ENCODE data around the gene ABHD10.
A peak's percentile ranks its signal among the peaks of the same experiment; 100 is the strongest.
"Not testable (repeated sequence)": the region's sequence is repeated elsewhere in the genome, so short reads cannot be mapped to it uniquely, and the experiment has no call there.

The ABHD10 gene

DNA sequence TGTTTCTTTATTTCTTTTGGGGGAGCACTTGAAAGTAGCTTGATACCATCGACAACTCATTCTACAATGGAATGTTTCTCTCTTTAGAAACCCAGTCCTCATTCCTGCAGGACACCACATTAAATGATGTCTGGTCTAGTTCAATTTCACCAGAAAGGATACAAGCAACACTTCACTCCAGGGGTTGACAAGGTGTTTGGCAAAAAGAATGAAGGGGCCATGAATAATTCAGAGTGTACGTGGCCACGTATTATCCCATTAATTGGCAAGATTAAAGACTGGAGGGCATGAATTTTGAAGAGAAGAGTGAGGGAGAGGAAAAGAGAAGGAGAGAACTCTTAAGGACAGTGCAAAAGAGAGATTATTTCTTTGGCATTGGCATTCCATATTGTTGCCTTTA is 56.4 kb downstream of the ABHD10 start:
- DNase-seq = no peak

DNA sequence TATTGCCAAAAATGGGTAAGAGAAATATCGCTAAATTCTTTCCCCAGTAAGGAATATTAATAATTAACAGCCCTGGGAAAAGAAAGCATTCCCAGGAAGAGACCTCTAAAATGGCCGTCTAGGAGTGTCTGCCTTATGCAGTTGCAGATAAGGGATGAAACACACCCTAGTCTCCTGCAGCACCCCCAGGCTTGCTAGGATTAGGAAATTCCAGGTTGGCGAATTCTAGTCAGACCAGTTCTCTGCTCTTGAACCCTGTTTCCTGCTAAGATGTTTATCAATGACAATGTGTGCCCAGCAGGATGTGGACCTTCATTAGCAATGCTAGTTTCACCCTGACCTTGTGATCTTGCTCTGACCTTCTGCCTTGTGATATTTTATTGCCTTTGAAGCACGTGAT is 58.4 kb downstream of the ABHD10 start:
- not testable (repeated sequence) for DNase-seq

DNA sequence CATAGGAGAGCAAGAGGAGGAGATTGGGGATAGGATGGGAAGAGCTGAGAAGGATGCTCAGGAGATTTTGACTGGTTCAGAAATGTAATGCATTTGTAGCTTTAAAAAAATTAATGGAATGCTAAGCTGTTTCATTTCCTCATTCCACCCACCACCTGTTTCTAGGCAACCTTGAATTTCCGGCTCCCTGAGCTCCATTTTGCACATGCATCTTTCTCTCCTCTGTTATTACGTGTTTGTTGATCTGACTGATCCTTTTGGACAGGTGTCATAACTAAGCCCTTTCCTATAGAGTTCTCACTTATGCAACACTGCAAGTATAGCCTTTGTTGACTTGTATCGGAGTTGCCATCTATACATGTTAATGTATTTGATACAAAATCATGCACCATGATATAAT is 60.0 kb downstream of the ABHD10 start:
- DNase-seq = peak; percentile 88

DNA sequence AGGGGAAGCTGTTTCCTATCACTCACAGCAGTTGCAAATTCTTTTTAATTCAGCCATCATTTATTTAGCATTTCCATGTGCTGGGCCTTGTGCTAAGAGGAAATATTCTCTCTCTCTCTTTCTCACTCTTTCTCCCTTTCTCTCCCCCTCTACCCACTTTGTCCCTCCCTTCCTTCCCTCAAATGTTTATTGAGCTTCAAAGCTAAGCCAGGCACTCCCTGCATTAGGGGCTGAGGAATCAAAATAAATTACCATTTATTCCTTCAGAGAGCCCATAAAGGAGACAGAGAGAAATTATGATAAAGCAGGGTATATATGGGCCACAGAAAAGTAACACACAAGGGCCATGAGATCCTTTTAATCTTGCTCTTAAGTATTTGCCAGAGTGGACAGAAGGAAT is 62.5 kb downstream of the ABHD10 start:
- no peak for DNase-seq

DNA sequence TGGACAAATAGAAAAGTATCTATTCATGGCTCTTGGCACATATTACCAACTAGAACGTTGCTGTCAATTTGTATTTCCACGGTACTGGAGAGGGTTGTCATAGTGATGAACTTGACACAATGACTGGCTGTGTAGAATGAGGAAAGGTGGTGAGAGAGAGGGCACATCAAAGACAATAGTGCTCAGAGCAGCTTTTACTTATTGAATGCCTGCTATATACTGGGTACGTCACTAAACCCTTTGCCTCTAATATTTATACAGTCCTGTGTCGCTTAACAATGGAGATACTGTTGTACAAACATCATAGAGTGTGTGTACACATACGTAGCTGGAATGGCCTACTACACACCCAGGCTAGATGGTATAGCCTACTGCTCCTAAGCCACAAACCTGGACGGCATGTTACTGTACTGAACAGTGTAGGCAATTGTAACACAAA is 64.0 kb downstream of the ABHD10 start:
- peak; percentile 36 for DNase-seq

Data from kidney glomerular epithelial cell (primary cell).